ENCODE results near the gene ZSWIM6.
"Not testable (repeated sequence)": the region's sequence is repeated elsewhere in the genome, so short reads cannot be mapped to it uniquely, and the experiment has no call there.

Gene ZSWIM6

GRCh38 chr5:61363401-61364114, 31.5 kb downstream of the ZSWIM6 start:
- no peak for DNase-seq (ENCODE audit: low read depth)

- no peak for DNase-seq (ENCODE audit: low read depth)
These were observed 34.6 kb downstream of the ZSWIM6 start for GRCh38 chr5:61366497-61367240.

- no peak for DNase-seq (ENCODE audit: low read depth)
These were observed 38.4 kb downstream of the ZSWIM6 start for GRCh38 chr5:61370506-61370905.

- no peak for DNase-seq (ENCODE audit: low read depth)
These were observed 39.4 kb downstream of the ZSWIM6 start for GRCh38 chr5:61371474-61371873.

- no peak for DNase-seq (ENCODE audit: low read depth)
These were observed 47.6 kb downstream of the ZSWIM6 start for GRCh38 chr5:61379677-61380076.

GRCh38 chr5:61381968-61382367, 49.9 kb downstream of the ZSWIM6 start:
- DNase-seq (ENCODE audit: low read depth): no peak

GRCh38 chr5:61385627-61386026, 53.6 kb downstream of the ZSWIM6 start:
- DNase-seq (ENCODE audit: low read depth): no peak

GRCh38 chr5:61386045-61386800, 54.2 kb downstream of the ZSWIM6 start:
- DNase-seq (ENCODE audit: low read depth): no peak

- DNase-seq (ENCODE audit: low read depth): no peak
These were observed 57.6 kb downstream of the ZSWIM6 start for GRCh38 chr5:61389609-61390008.

GRCh38 chr5:61394078-61394704, 62.1 kb downstream of the ZSWIM6 start:
- DNase-seq (ENCODE audit: low read depth): no peak

- no peak for DNase-seq (ENCODE audit: low read depth)
These were observed 62.7 kb downstream of the ZSWIM6 start for GRCh38 chr5:61394793-61395192.

- DNase-seq (ENCODE audit: low read depth): no peak
These were observed 65.2 kb downstream of the ZSWIM6 start for GRCh38 chr5:61397238-61397637.

- no peak for DNase-seq (ENCODE audit: low read depth)
These were observed 65.9 kb downstream of the ZSWIM6 start for GRCh38 chr5:61397937-61398336.

GRCh38 chr5:61398440-61398839, 66.4 kb downstream of the ZSWIM6 start:
- no peak for DNase-seq (ENCODE audit: low read depth)

GRCh38 chr5:61399679-61400078, 67.6 kb downstream of the ZSWIM6 start:
- no peak for DNase-seq (ENCODE audit: low read depth)

GRCh38 chr5:61401726-61402125, 69.7 kb downstream of the ZSWIM6 start:
- DNase-seq (ENCODE audit: low read depth): no peak

- DNase-seq (ENCODE audit: low read depth): no peak
These were observed 70.3 kb downstream of the ZSWIM6 start for GRCh38 chr5:61402244-61402823.

- no peak for DNase-seq (ENCODE audit: low read depth)
These were observed 71.2 kb downstream of the ZSWIM6 start for GRCh38 chr5:61402970-61403900.

- DNase-seq (ENCODE audit: low read depth): no peak
These were observed 73.6 kb downstream of the ZSWIM6 start for GRCh38 chr5:61405511-61406295.

- DNase-seq (ENCODE audit: low read depth): not testable (repeated sequence)
These were observed 74.4 kb downstream of the ZSWIM6 start for GRCh38 chr5:61406497-61406896.

Measured in stimulated activated CD8-positive, alpha-beta memory T cell treated with anti-CD3 and anti-CD28 coated beads, Interleukin-4, amount 100 ng/mL, for 24 hours (primary cell).